Ascending aorta (tissue), 2 donors: ENCODE measurements around the gene TRABD. TPM values are rescaled to one million over a fixed set of nuclear protein-coding genes. Genes with fewer than 3 reads are reported as not detected.

Source experiments
- DNase-seq, 2 donors: peaks; one replicate each; pipeline ENCODE4 v3.0.0-alpha.2; 2019; ENCODE audit warnings: low spot score in 2 of 2
- H3K27ac ChIP-seq, 2 donors: fragments of 200-600 bp; sonication (generic); one replicate each; pipeline ENCODE4 v1.5.1; 2016 to 2017; ENCODE audit warnings: mild to moderate bottlenecking in 1 of 2
- H3K27me3 ChIP-seq: fragments of 200-600 bp; sonication (generic); one replicate; pipeline ENCODE4 v1.5.1; 2017
- H3K36me3 ChIP-seq, 2 donors: fragments of 200-600 bp; sonication (generic); one replicate each; pipeline ENCODE4 v1.5.1; 2016
- H3K4me1 ChIP-seq, 2 donors: fragments of 200-600 bp; sonication (generic); one replicate each; pipeline ENCODE4 v1.5.1; 2016 to 2017; ENCODE audit warnings: mild to moderate bottlenecking in 1 of 2
- H3K4me3 ChIP-seq, 2 donors: fragments of 200-600 bp; sonication (generic); one replicate each; pipeline ENCODE4 v1.5.1; 2016 to 2017; ENCODE audit warnings: mild to moderate bottlenecking in 1 of 2
- H3K9me3 ChIP-seq, 2 donors: fragments of 200-600 bp; sonication (generic); one replicate each; pipeline ENCODE4 v1.5.1; 2016
- CTCF ChIP-seq, 3 experiments: fragments of 200-600 bp in 2 of 3; fragments of 450-650 bp in 1 of 3; sonication (generic) in 2 of 3; IDR thresholded peaks; one replicate each; pipeline ENCODE4 v1.5.1; 2016 to 2019; ENCODE audit warnings: antibody characterized with exemption in 3 of 3, mild to moderate bottlenecking in 1 of 3, moderate library complexity in 1 of 3
- intact Hi-C: fragments of 100-400 bp; cut with DNase I; formaldehyde crosslinking; loops from one replicate; pipeline ENCODE4 v1.15.1; 2023
- total RNA-seq: library from RNA; depleted of rRNA; stranded (reverse); fragments of >200 nt; gene quantifications from one replicate; pipeline ENCODE4 v1.1.0, GENCODE V29; 2016

Gene TRABD
- total RNA-seq, 1 donor from 2014 or later, result 91.4 TPM

GRCh38 chr22:50169181-50169759 is 16.4 kb upstream of the TRABD start:
- intact Hi-C loops, result no loop called here
- TF ChIP-seq CTCF (IDR thresholded peaks at IDR 0.05), result no peak
- Histone ChIP-seq H3K4me3 (peak overlapping the region; percentile 68 to 69), H3K27me3 (no peaks in the 10 kb centered on the region), H3K36me3 (no peaks in the 10 kb centered on the region), H3K9me3 (no peaks in the 10 kb centered on the region), H3K4me1 (peaks cover 4 to 5% of the 10 kb centered on the region in 2 donors), H3K27ac (no peak overlapping the region)
- no peak for DNase-seq

- no peak for DNase-seq
- Histone ChIP-seq H3K36me3 (no peaks in the 10 kb centered on the region), H3K4me1 (peaks cover 4 to 5% of the 10 kb centered on the region in 2 donors), H3K27ac (no peak overlapping the region), H3K4me3 (peak overlapping the region; percentile 68 to 69), H3K27me3 (no peaks in the 10 kb centered on the region), H3K9me3 (no peaks in the 10 kb centered on the region)
- TF ChIP-seq CTCF (IDR thresholded peaks at IDR 0.05), result no peak
- intact Hi-C loops, result no loop called here
Observed at GRCh38 chr22:50169774-50170341, 15.9 kb upstream of the TRABD start.

- H3K4me1 ChIP-seq, result peaks cover 4 to 5% of the 10 kb centered on the region in 2 donors
- DNase-seq, result no peak
- H3K4me3 ChIP-seq, result peak within 1 kb of the TSS; percentile 68 to 69
- no peaks in the 10 kb centered on the region for H3K9me3 ChIP-seq
- intact Hi-C loops, result no loop called here
- TF ChIP-seq CTCF (IDR thresholded peaks at IDR 0.05), result no peak
- no peaks in the 10 kb centered on the region for H3K36me3 ChIP-seq
- no peaks in the 10 kb centered on the region for H3K27me3 ChIP-seq
- no peak within 1 kb of the TSS for H3K27ac ChIP-seq
Observed at GRCh38 chr22:50170453-50171318, 15.0 kb upstream of the TRABD start, which contains the start of gene PANX2. TSS of gene PANX2 (plus strand) at chr22:50170731. CDS start at chr22:50170731, 0 bp downstream.

GRCh38 chr22:50171319-50171964 is 14.3 kb upstream of the TRABD start:
- no peak overlapping the region for H3K4me3 ChIP-seq
- TF ChIP-seq CTCF (IDR thresholded peaks at IDR 0.05), result no peak
- H3K27ac ChIP-seq, result no peak overlapping the region
- DNase-seq, result no peak
- H3K27me3 ChIP-seq, result no peaks in the 10 kb centered on the region
- H3K36me3 ChIP-seq, result no peaks in the 10 kb centered on the region
- H3K9me3 ChIP-seq, result no peaks in the 10 kb centered on the region
- peaks cover 4 to 5% of the 10 kb centered on the region in 2 donors for H3K4me1 ChIP-seq
- intact Hi-C loops, result no loop called here

- Histone ChIP-seq H3K27me3 (no peaks in the 10 kb centered on the region), H3K36me3 (no peaks in the 10 kb centered on the region)
Observed at GRCh38 chr22:50171965-50172421, 13.7 kb upstream of the TRABD start.

More at GRCh38 chr22:50171965-50172421, 13.7 kb upstream of the TRABD start:
- Histone ChIP-seq H3K27ac (no peak overlapping the region), H3K4me1 (peaks cover 4 to 5% of the 10 kb centered on the region in 2 donors), H3K9me3 (no peaks in the 10 kb centered on the region), H3K4me3 (no peak overlapping the region)
- intact Hi-C loops, result no loop called here
- DNase-seq, result no peak
- no peak for TF ChIP-seq CTCF (IDR thresholded peaks at IDR 0.05)
